HepG2 (cell line): ENCODE results near the gene HMGN4. TPM values are rescaled to one million over a fixed set of nuclear protein-coding genes. Genes with fewer than 3 reads are reported as not detected.
A peak's percentile ranks its signal among the peaks of the same experiment; 100 is the strongest.

Source experiments
- CBX5 ChIP-seq: sonication (generic); formaldehyde crosslinking; IDR thresholded peaks from 2 replicates; pipeline ENCODE4 v1.4.0; 2020; ENCODE audit warnings: missing genetic modification reagents, borderline replicate concordance
- ERF ChIP-seq: IDR thresholded peaks from 2 replicates; pipeline ENCODE4 v1.6.1; 2018; ENCODE audit warnings: missing biosample characterization, missing genetic modification reagents
- GABPA ChIP-seq, 2 experiments: IDR thresholded peaks; 2 replicates each; pipeline ENCODE4 v1.6.1; 2011 to 2016; ENCODE audit warnings: low read depth in 2 of 2, low read length in 1 of 2, missing biosample characterization in 1 of 2, missing genetic modification characterization in 1 of 2
- GATA4 ChIP-seq: sonication (generic); IDR thresholded peaks from 2 replicates; pipeline ENCODE4 v1.6.1; 2016; ENCODE audit warnings: antibody characterized with exemption, low read depth, borderline replicate concordance
- HNRNPLL ChIP-seq: fragments of 200-400 bp; formaldehyde crosslinking; IDR thresholded peaks from 2 replicates; pipeline ENCODE4 v1.6.1; 2017; ENCODE audit warnings: mild to moderate bottlenecking, low read depth, low read length; ENCODE audit not compliant: poor library complexity, severe bottlenecking
- MAF1 ChIP-seq: sonication (generic); formaldehyde crosslinking; IDR thresholded peaks from 2 replicates; pipeline ENCODE4 v1.5.0; 2020; ENCODE audit warnings: missing genetic modification reagents, borderline replicate concordance
- ZBTB39 ChIP-seq: sonication (generic); formaldehyde crosslinking; IDR thresholded peaks from 2 replicates; pipeline ENCODE4 v1.5.0; 2020; ENCODE audit warnings: missing genetic modification reagents
- ZFP37 ChIP-seq: sonication (generic); formaldehyde crosslinking; IDR thresholded peaks from 2 replicates; pipeline ENCODE4 v1.4.0; 2020; ENCODE audit warnings: missing genetic modification reagents, borderline replicate concordance
- ZNF264 ChIP-seq: sonication (generic); formaldehyde crosslinking; IDR thresholded peaks from 2 replicates; pipeline ENCODE4 v1.4.0; 2020; ENCODE audit warnings: missing genetic modification reagents
- ZNF33A ChIP-seq: sonication (generic); formaldehyde crosslinking; IDR thresholded peaks from 2 replicates; pipeline ENCODE4 v1.5.1; 2020; ENCODE audit warnings: missing genetic modification reagents, mild to moderate bottlenecking, moderate library complexity, borderline replicate concordance
- ZNF350 ChIP-seq: sonication (generic); formaldehyde crosslinking; IDR thresholded peaks from 2 replicates; pipeline ENCODE4 v1.4.0; 2020; ENCODE audit warnings: mild to moderate bottlenecking, low read depth, missing genetic modification reagents, borderline replicate concordance
- ZNF501 ChIP-seq: sonication (generic); formaldehyde crosslinking; IDR thresholded peaks from 2 replicates; pipeline ENCODE4 v1.5.1; 2020; ENCODE audit warnings: mild to moderate bottlenecking, moderate library complexity, missing genetic modification reagents
- ZNF512B ChIP-seq: sonication (generic); formaldehyde crosslinking; IDR thresholded peaks from 2 replicates; pipeline ENCODE4 v1.5.1; 2020; ENCODE audit warnings: missing genetic modification reagents, mild to moderate bottlenecking, borderline replicate concordance
- ZNF562 ChIP-seq: sonication (generic); formaldehyde crosslinking; IDR thresholded peaks from 2 replicates; pipeline ENCODE4 v1.8.0; 2022; ENCODE audit warnings: missing genetic modification reagents, borderline replicate concordance
- ZNF646 ChIP-seq: sonication (generic); formaldehyde crosslinking; IDR thresholded peaks from 2 replicates; pipeline ENCODE4 v1.9.0; 2021; ENCODE audit warnings: mild to moderate bottlenecking, missing genetic modification reagents
- ZNF678 ChIP-seq: sonication (generic); formaldehyde crosslinking; IDR thresholded peaks from 2 replicates; pipeline ENCODE4 v1.4.0; 2020; ENCODE audit warnings: mild to moderate bottlenecking, missing genetic modification reagents
- ZNF850 ChIP-seq: sonication (generic); formaldehyde crosslinking; conservative IDR thresholded peaks from 2 replicates; pipeline ENCODE4 v1.9.0; 2021; ENCODE audit warnings: mild to moderate bottlenecking, missing genetic modification reagents
- polyA plus RNA-seq, 8 experiments: library from polyadenylated mRNA; depleted of rRNA in 3 of 8; stranded (reverse) in 7 of 8; unstranded in 1 of 8; fragments of >200 nt; fragmentation: Illumina TruSeq in 4 of 8; extraction: Trizol in 4 of 8; gene quantifications; 2 replicates each; pipeline versions ENCODE4 v1.2.1 to v1.2.3, GENCODE V29; 2011 to 2016; ENCODE audit warnings: low read depth in 4 of 8, missing spikeins in 1 of 8, mixed read lengths in 1 of 8; ENCODE audit not compliant: insufficient read depth in 1 of 8
- total RNA-seq, 5 experiments: library from RNA; depleted of rRNA; stranded (reverse); fragments of >200 nt; fragmentation: Illumina TruSeq; extraction: Trizol; gene quantifications; 2 replicates each; pipeline ENCODE4 v1.2.3, GENCODE V29; 2016; ENCODE audit warnings: low read depth in 1 of 5

The HMGN4 gene
- total and polyA plus RNA-seq, 2 of the 13 experiments (the other 11 are each of a cell fraction or from before 2014, with no cell fraction given), result 39.9 to 52.1 TPM

GRCh38 chr6:26520237-26520849 lies 17.8 kb upstream of the HMGN4 start (continued):
- TF ChIP-seq ZFP37 (CRISPR knock-in tag), result peak; percentile 79; the same call in 1 of the 2 replicates
- TF ChIP-seq CBX5 (CRISPR knock-in tag), result peak; percentile 35; the same call in 1 of the 2 replicates
- TF ChIP-seq ZNF646, result no peak
- no peak for TF ChIP-seq ZNF512B (CRISPR knock-in tag)
- peak; percentile 72 for TF ChIP-seq HNRNPLL
- peak; percentile 93 for TF ChIP-seq ZNF501 (CRISPR knock-in tag)
- TF ChIP-seq MAF1 (CRISPR knock-in tag), result no peak
- TF ChIP-seq GABPA (IDR thresholded peaks at IDR 0.05; ENCODE audit: low read depth, low read length), result no peak
- TF ChIP-seq GABPA (CRISPR knock-in tag; IDR thresholded peaks at IDR 0.05; ENCODE audit: low read depth), result no peak
- no peak for TF ChIP-seq GATA4
- TF ChIP-seq ZBTB39, result no peak
- peak; percentile 14; the same call in 1 of the 2 replicates for TF ChIP-seq ZNF33A (CRISPR knock-in tag)
- no peak for TF ChIP-seq ZNF350 (CRISPR knock-in tag)
- no peak for TF ChIP-seq ZNF678 (CRISPR knock-in tag)
- peak; percentile 67; the same call in 1 of the 2 replicates for TF ChIP-seq ERF (CRISPR knock-in tag)
- TF ChIP-seq ZNF264, result peak; percentile 71
- TF ChIP-seq ZNF850 (CRISPR knock-in tag), result no peak
- peak; percentile 58; the same call in 1 of the 2 replicates for TF ChIP-seq ZNF562
